HepG2 (cell line): Measurements from ENCODE around the gene ST7L. TPM values are rescaled to one million over a fixed set of nuclear protein-coding genes. Genes with fewer than 3 reads are reported as not detected.

ENCODE experiments used
- ATAC-seq: fragments of 200-7000 bp; cut with Tn5 transposase; 3 replicates; pipeline ENCODE4 v1.9.1; 2020; ENCODE audit warnings: mild to moderate bottlenecking, moderate library complexity
- BruUV-seq: library from RNA; stranded (reverse); fragments of 400-500 nt; replicated peaks from 2 replicates; lab custom pipeline; 2021; lab: Mats Ljungman, UMichigan
- CTCF ChIA-PET: fragments of 300-600 bp; formaldehyde crosslinking; extraction: SDS; loops from one replicate; lab custom pipeline; 2021; ENCODE audit warnings: low total read pairs, inconsistent platforms, low intra/inter-chr PET ratio; lab: Yijun Ruan, JAX
- POLR2A ChIA-PET: fragments of 350-600 bp; sonication (Branson Sonifier 250); formaldehyde crosslinking; loops from one replicate; lab custom pipeline; 2020; ENCODE audit warnings: antibody characterized with exemption, inconsistent platforms; lab: Yijun Ruan, JAX
- DNase-seq: peaks from one replicate; pipeline ENCODE4 v3.0.0-alpha.2; 2015; ENCODE audit warnings: low spot score
- FAIRE-seq: peaks from 3 replicates; lab custom pipeline; 2011; peaks lifted over from hg19 to GRCh38; lab: Jason Lieb, UNC
- H2AFZ ChIP-seq: one replicate; pipeline ENCODE4 v1.6.1; 2011; ENCODE audit warnings: low read length, inconsistent platforms
- H3K27ac ChIP-seq: fragments of 300-600 bp; 3 replicates; pipeline ENCODE4 v1.8.0; 2011; ENCODE audit warnings: mixed run types, mild to moderate bottlenecking, mixed read lengths, low read length, inconsistent platforms; ENCODE audit not compliant: insufficient read depth; ENCODE audit errors: extremely low read length
- H3K27me3 ChIP-seq, 2 experiments: fragments of 200-600 bp in 1 of 2; 2 replicates in 1 of 2; 3 replicates in 1 of 2; pipeline versions ENCODE4 v1.6.0 to v1.8.0; 2011; ENCODE audit warnings: low read length in 2 of 2, mild to moderate bottlenecking in 2 of 2, moderate library complexity in 2 of 2, inconsistent platforms in 1 of 2; ENCODE audit not compliant: insufficient read depth in 2 of 2, control insufficient read depth in 1 of 2
- H3K36me3 ChIP-seq, 2 experiments: fragments of 200-600 bp in 1 of 2; replicated peaks in 1 of 2; 2 replicates in 1 of 2; 3 replicates in 1 of 2; pipeline versions ENCODE4 v1.5.1 to v1.8.0; 2011; ENCODE audit warnings: low read length in 2 of 2, inconsistent platforms in 1 of 2; ENCODE audit not compliant: insufficient read depth in 2 of 2, control insufficient read depth in 1 of 2
- H3K4me1 ChIP-seq: 2 replicates; pipeline ENCODE4 v1.5.1; 2012; ENCODE audit warnings: low read length, inconsistent platforms; ENCODE audit not compliant: insufficient read depth
- H3K4me2 ChIP-seq: 2 replicates; pipeline ENCODE4 v1.6.0; 2011; ENCODE audit warnings: low read depth, low read length, inconsistent platforms
- H3K4me3 ChIP-seq, 3 experiments: fragments of 200-600 bp in 1 of 3; sonication (generic), shearing (Covaris generic) in 1 of 3; replicated peaks in 1 of 3; 2 replicates each; pipeline ENCODE4 v1.5.1; 2011 to 2016; ENCODE audit warnings: low read length in 3 of 3, inconsistent platforms in 2 of 3, low read depth in 2 of 3, mild to moderate bottlenecking in 2 of 3, control low read depth in 1 of 3, mixed read lengths in 1 of 3; ENCODE audit not compliant: insufficient read depth in 1 of 3
- H3K79me2 ChIP-seq: one replicate; pipeline ENCODE4 v1.6.1; 2011; ENCODE audit warnings: low read length, inconsistent platforms; ENCODE audit not compliant: insufficient read depth
- H3K9ac ChIP-seq: 2 replicates; pipeline ENCODE4 v1.6.0; 2011; ENCODE audit warnings: mild to moderate bottlenecking, low read depth, low read length, inconsistent platforms; ENCODE audit not compliant: insufficient read depth
- H3K9me3 ChIP-seq: 2 replicates; pipeline ENCODE4 v1.5.1; 2012; ENCODE audit warnings: mild to moderate bottlenecking, low read length
- H4K20me1 ChIP-seq: 2 replicates; pipeline ENCODE4 v1.6.0; 2011; ENCODE audit warnings: inconsistent platforms, mild to moderate bottlenecking, low read length, moderate library complexity; ENCODE audit not compliant: insufficient read depth
- CTCF ChIP-seq: sonication (generic); formaldehyde crosslinking; IDR thresholded peaks from 2 replicates; pipeline ENCODE4 v1.5.0; 2020; ENCODE audit warnings: mild to moderate bottlenecking, missing genetic modification reagents, moderate library complexity
- DDIT3 ChIP-seq: sonication (generic); formaldehyde crosslinking; IDR thresholded peaks from 2 replicates; pipeline ENCODE4 v1.4.0; 2020; ENCODE audit warnings: mild to moderate bottlenecking, missing genetic modification reagents
- MXD3 ChIP-seq: IDR thresholded peaks from 2 replicates; pipeline ENCODE4 v1.6.1; 2016; ENCODE audit warnings: mild to moderate bottlenecking, missing biosample characterization, missing genetic modification reagents
- STAG1 ChIP-seq: sonication (generic); formaldehyde crosslinking; IDR thresholded peaks from 2 replicates; pipeline ENCODE4 v1.4.0; 2020; ENCODE audit warnings: missing genetic modification reagents
- YY1 ChIP-seq: IDR thresholded peaks from 2 replicates; pipeline ENCODE4 v1.6.1; 2011; ENCODE audit warnings: low read length, low read depth, moderate library complexity, mild to moderate bottlenecking; ENCODE audit not compliant: insufficient read depth, insufficient replicate concordance
- ZFP82 ChIP-seq: sonication (generic); formaldehyde crosslinking; IDR thresholded peaks from 2 replicates; pipeline ENCODE4 v1.5.1; 2020; ENCODE audit warnings: mild to moderate bottlenecking, missing genetic modification reagents, borderline replicate concordance
- ZNF530 ChIP-seq: sonication (generic); formaldehyde crosslinking; IDR thresholded peaks from 2 replicates; pipeline ENCODE4 v1.5.0; 2020; ENCODE audit warnings: low read depth, mild to moderate bottlenecking, missing genetic modification reagents
- WGBS: methylation state at CpG from one replicate; pipeline ENCODE4 v1.1.6; 2017; ENCODE audit warnings: low lambda C conversion rate; 5-methylcytosine and 5-hydroxymethylcytosine counted together
- in situ Hi-C: cut with HindIII; loops from 2 replicates; pipeline ENCODE4 v1.10.0; 2017; ENCODE audit warnings: low pct_unique_long_range_greater_than_20kb; ENCODE audit not compliant: extremely low pct_ligation_motif_present
- intact Hi-C: fragments of 100-400 bp; cut with micrococcal nuclease; formaldehyde crosslinking; loops from one replicate; pipeline ENCODE4 v1.10.0; 2022; ENCODE audit not compliant: unreplicated experiment
- polyA plus RNA-seq, 8 experiments: library from polyadenylated mRNA; depleted of rRNA in 3 of 8; stranded (reverse) in 7 of 8; unstranded in 1 of 8; fragments of >200 nt; fragmentation: Illumina TruSeq in 4 of 8; extraction: Trizol in 4 of 8; gene quantifications; 2 replicates each; pipeline versions ENCODE4 v1.2.1 to v1.2.3, GENCODE V29; 2011 to 2016; ENCODE audit warnings: low read depth in 4 of 8, missing spikeins in 1 of 8, mixed read lengths in 1 of 8; ENCODE audit not compliant: insufficient read depth in 1 of 8
- total RNA-seq, 5 experiments: library from RNA; depleted of rRNA; stranded (reverse); fragments of >200 nt; fragmentation: Illumina TruSeq; extraction: Trizol; gene quantifications; 2 replicates each; pipeline ENCODE4 v1.2.3, GENCODE V29; 2016; ENCODE audit warnings: low read depth in 1 of 5
- TF ChIP-seq, protein P1 (sequence below): sonication (generic); formaldehyde crosslinking; IDR thresholded peaks from 2 replicates; pipeline ENCODE4 v1.5.1; 2020; ENCODE audit warnings: mild to moderate bottlenecking, missing genetic modification reagents, borderline replicate concordance

The ST7L gene
- total and polyA plus RNA-seq, 2 of the 13 experiments (the other 11 are each of a cell fraction or from before 2014, with no cell fraction given) = 8.6 to 19.9 TPM

- TF ChIP-seq YY1 (no peak), MXD3 (CRISPR knock-in tag) (no peak), ZFP82 (CRISPR knock-in tag) (no peak)
- TF ChIP-seq, protein P1, sequence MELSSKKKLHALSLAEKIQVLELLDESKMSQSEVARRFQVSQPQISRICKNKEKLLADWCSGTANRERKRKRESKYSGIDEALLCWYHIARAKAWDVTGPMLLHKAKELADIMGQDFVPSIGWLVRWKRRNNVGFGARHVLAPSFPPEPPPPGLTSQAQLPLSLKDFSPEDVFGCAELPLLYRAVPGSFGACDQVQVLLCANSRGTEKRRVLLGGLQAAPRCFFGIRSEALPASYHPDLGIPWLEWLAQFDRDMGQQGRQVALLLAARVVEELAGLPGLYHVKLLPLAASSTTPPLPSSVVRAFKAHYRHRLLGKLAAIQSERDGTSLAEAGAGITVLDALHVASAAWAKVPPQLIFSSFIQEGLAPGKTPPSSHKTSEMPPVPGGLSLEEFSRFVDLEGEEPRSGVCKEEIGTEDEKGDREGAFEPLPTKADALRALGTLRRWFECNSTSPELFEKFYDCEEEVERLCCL (CRISPR knock-in tag) = no peak
Observed at GRCh38 chr1:112618114-112618720, 724 bp downstream of the ST7L start (continued).

DNA sequence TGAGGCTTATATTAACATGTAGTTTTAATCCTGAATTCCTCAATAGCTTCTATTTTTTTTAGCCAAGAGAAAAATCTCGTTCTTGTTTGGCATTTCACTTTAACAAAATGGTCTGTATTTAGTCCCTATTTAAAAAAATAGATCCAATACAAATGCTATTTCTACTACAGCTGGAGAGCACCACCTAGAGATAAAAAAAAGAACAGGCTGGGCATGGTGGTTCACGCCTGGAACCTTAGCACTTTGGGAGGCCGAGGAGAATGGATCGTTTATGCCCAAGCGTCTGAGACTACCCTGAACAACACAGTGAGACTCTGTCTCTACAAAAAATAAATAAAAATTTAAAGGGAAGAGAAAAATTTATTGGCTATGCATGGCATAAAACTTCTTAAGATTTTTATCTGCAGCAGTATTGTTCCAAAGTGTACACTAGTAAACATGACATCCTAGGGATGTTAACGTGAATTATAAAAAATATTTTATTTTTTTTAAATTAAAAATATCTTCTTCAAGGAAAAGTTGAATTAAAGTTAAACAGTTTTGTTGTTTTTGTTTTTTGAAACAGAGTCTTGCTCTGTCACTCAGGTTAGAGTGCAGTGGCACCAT, 4.4 kb downstream of the ST7L start:
- intact Hi-C loops (loop anchor here (1.0 kb wide), 1 partner anchor 224 kb away; no protein-coding TSS in a partner anchor), in situ Hi-C loops (loop anchor here (5.0 kb wide), 2 partner anchors 93 to 222 kb away; partner anchors contain the start of gene RHOC)
- 84% methylated on average over 6 of the region's 6 CpGs for WGBS
- Histone ChIP-seq H3K27ac (no peak overlapping the region), H3K4me1 (peaks cover 10% of the 10 kb centered on the region), H3K4me3 (no peak overlapping the region), H4K20me1 (no peaks in the 10 kb centered on the region), H3K4me2 (no peak overlapping the region), H3K9me3 (no peaks in the 10 kb centered on the region), H3K36me3 (peaks cover 5 to 30% of the 10 kb centered on the region in 2 experiments), H3K27me3 (no peaks in the 10 kb centered on the region; a peak in 1 of 5 replicates), H3K79me2 (peaks cover 26% of the 10 kb centered on the region), H3K9ac (no peak overlapping the region), H2AFZ (no peak overlapping the region)
- peak; percentile 53 for TF ChIP-seq CTCF (CRISPR knock-in tag)
- TF ChIP-seq STAG1 = peak; percentile 47
- no peak for TF ChIP-seq ZNF530
- TF ChIP-seq DDIT3 (CRISPR knock-in tag) = no peak
- no TSS peak for BruUV-seq
- ChIA-PET POLR2A (interaction anchor here (1.1 kb wide), 1 partner anchor 84 kb away, joined by 5 read pairs; no protein-coding TSS in a partner anchor), CTCF (interaction anchor here (0.8 to 1.6 kb wide), 2 partner anchors 224 to 316 kb away, joined by 3 to 5 read pairs; no protein-coding TSS in a partner anchor)
- FAIRE-seq (peak; percentile 36), DNase-seq (no peak), ATAC-seq (no peak)
